Transverse colon (tissue), 4 donors: ENCODE measurements around the gene SSR4. TPM values are rescaled to one million over a fixed set of nuclear protein-coding genes. Genes with fewer than 3 reads are reported as not detected.

Experiments used
- DNase-seq: peaks from one replicate; pipeline ENCODE4 v3.0.0-alpha.2; 2019
- H3K27ac ChIP-seq, 4 donors: fragments of 200-600 bp; sonication (generic); 2 replicates each; pipeline ENCODE4 v1.5.1; 2016 to 2018; ENCODE audit warnings: inconsistent platforms in 4 of 4
- H3K27me3 ChIP-seq: fragments of 200-600 bp; sonication (generic); 2 replicates; pipeline ENCODE4 v1.5.1; 2017; ENCODE audit warnings: inconsistent platforms
- H3K36me3 ChIP-seq, 4 donors: fragments of 200-600 bp; sonication (generic); 2 replicates each; pipeline ENCODE4 v1.5.1; 2017 to 2019; ENCODE audit warnings: inconsistent platforms in 4 of 4
- H3K4me1 ChIP-seq, 4 donors: fragments of 200-600 bp; sonication (generic); 2 replicates each; pipeline ENCODE4 v1.5.1; 2017 to 2020; ENCODE audit warnings: inconsistent platforms in 4 of 4
- H3K4me3 ChIP-seq, 4 donors: fragments of 200-600 bp; sonication (generic); 1 replicate in 1 of 4; 2 replicates in 3 of 4; pipeline versions ENCODE4 v1.5.1 to v1.6.1; 2017 to 2019; ENCODE audit warnings: inconsistent platforms in 4 of 4
- H3K9me3 ChIP-seq, 2 donors: fragments of 200-600 bp; sonication (generic); 2 replicates each; pipeline ENCODE4 v1.5.1; 2017 to 2019; ENCODE audit warnings: inconsistent platforms in 2 of 2
- CTCF ChIP-seq, 5 experiments: fragments of 200-600 bp in 3 of 5; fragments of 450-650 bp in 2 of 5; sonication (generic) in 3 of 5; IDR thresholded peaks; 1 replicate in 2 of 5; 2 replicates in 3 of 5; pipeline ENCODE4 v1.5.1; 2016 to 2017; ENCODE audit warnings: antibody characterized with exemption in 5 of 5, inconsistent platforms in 3 of 5, mild to moderate bottlenecking in 2 of 5, moderate library complexity in 1 of 5
- EP300 ChIP-seq: sonication (generic); formaldehyde crosslinking; IDR thresholded peaks from one replicate; pipeline ENCODE4 v1.6.1; 2017; ENCODE audit warnings: antibody characterized with exemption, low read depth
- POLR2A ChIP-seq: fragments of 450-650 bp; IDR thresholded peaks from one replicate; pipeline ENCODE4 v1.6.1; 2016; ENCODE audit warnings: antibody characterized with exemption, mild to moderate bottlenecking, moderate library complexity
- POLR2AphosphoS5 ChIP-seq, 3 donors: sonication (generic); formaldehyde crosslinking; IDR thresholded peaks; one replicate each; pipeline ENCODE4 v1.6.1; 2016; ENCODE audit warnings: antibody characterized with exemption in 3 of 3
- WGBS, 2 donors: methylation state at CpG; one replicate each; pipeline ENCODE4 v1.1.5; 2018; ENCODE audit warnings: low coverage in 1 of 2; 5-methylcytosine and 5-hydroxymethylcytosine counted together
- in situ Hi-C, 4 donors: fragments of 200-750 bp; cut with MboI; loops; one replicate each; pipeline versions ENCODE4 v1.15.0 to v1.15.1; 2017; ENCODE audit warnings: low sequenced_read_pairs in 3 of 4, low pct_ligation_motif_present in 1 of 4, low pct_unique_long_range_greater_than_20kb in 1 of 4
- intact Hi-C: fragments of 100-400 bp; cut with DNase I; formaldehyde crosslinking; loops from one replicate; pipeline ENCODE4 v1.15.1; 2023; ENCODE audit warnings: low total_unique reads
- total RNA-seq, 4 donors: library from RNA; depleted of rRNA; stranded (reverse); fragments of >200 nt; gene quantifications; one replicate each; pipeline ENCODE4 v1.1.0, GENCODE V29; 2016

SSR4 gene
- total RNA-seq, 4 donors from 2014 or later: 16.1 to 165 (median 95.8) TPM

- 33% methylated on average over 6 of the region's 6 CpGs; no CpG with 5 or more reads in 1 of the 2 donors for WGBS, 2 donors
Measured at GRCh38 chrX:153845195-153845594, 50.7 kb downstream of the SSR4 start.

GRCh38 chrX:153845842-153846241, 51.4 kb downstream of the SSR4 start:
- no peaks in the 10 kb centered on the region for H3K27me3 ChIP-seq

More at GRCh38 chrX:153845195-153845594, 50.7 kb downstream of the SSR4 start:
- Histone ChIP-seq H3K4me3 (no peak overlapping the region), H3K36me3 (no peaks in the 10 kb centered on the region), H3K27me3 (no peaks in the 10 kb centered on the region), H3K9me3 (no peaks in the 10 kb centered on the region), H3K4me1 (no peaks in the 10 kb centered on the region), H3K27ac (no peak overlapping the region)
- intact Hi-C loops: no loop called here
- DNase-seq: no peak
- TF ChIP-seq EP300 (no peak), POLR2AphosphoS5 (IDR thresholded peaks at IDR 0.05) (no peak), POLR2A (no peak), CTCF (IDR thresholded peaks at IDR 0.05) (no peak)
- in situ Hi-C loops: no loop called here

More at GRCh38 chrX:153845842-153846241, 51.4 kb downstream of the SSR4 start:
- H3K4me1 ChIP-seq: no peaks in the 10 kb centered on the region
- no peaks in the 10 kb centered on the region for H3K36me3 ChIP-seq
- H3K9me3 ChIP-seq: no peaks in the 10 kb centered on the region
- no peak for TF ChIP-seq EP300
- no peak for TF ChIP-seq POLR2A
- no peak for TF ChIP-seq CTCF (IDR thresholded peaks at IDR 0.05)
- TF ChIP-seq POLR2AphosphoS5 (IDR thresholded peaks at IDR 0.05): no peak
- no peak overlapping the region for H3K4me3 ChIP-seq
- H3K27ac ChIP-seq: no peak overlapping the region
- WGBS, 2 donors: 35% methylated on average over 3 of the region's 3 CpGs; no CpG with 5 or more reads in 1 of the 2 donors
- intact Hi-C loops (no loop called here), in situ Hi-C loops (no loop called here)
- no peak for DNase-seq

Other genes starting within 250 kb of the SSR4 start
- 10 to 100 TPM in 3 of 4 donors, 1 to 10 TPM in 1; 5.2 to 32.5 (median 26.8) TPM for gene CCNQ, start 195.5 kb upstream of the SSR4 start, total RNA-seq
- gene DUSP9, start 147.5 kb upstream of the SSR4 start, total RNA-seq: not detected
- gene PNCK, start 120.9 kb upstream of the SSR4 start, total RNA-seq: 10 to 100 TPM in 1 of 4 donors, 1 to 10 TPM in 2, not detected in 1; 6.5 to 74.4 (median 7.9) TPM
- 100 to 1,000 TPM in 3 of 4 donors, 10 to 100 TPM in 1; 61.1 to 332 (median 197) TPM for gene SLC6A8, start 106.7 kb upstream of the SSR4 start, total RNA-seq
- 100 to 1,000 TPM in 2 of 4 donors, 10 to 100 TPM in 2; 37.6 to 113 (median 74.4) TPM for gene BCAP31, start 70.3 kb upstream of the SSR4 start, total RNA-seq
- gene ABCD1, start 69.8 kb upstream of the SSR4 start, total RNA-seq: 10 to 100 TPM in 3 of 4 donors, 1 to 10 TPM in 1; 7.0 to 50.5 (median 18.1) TPM
- 10 to 100 TPM in 2 of 4 donors, 1 to 10 TPM in 2; 3.1 to 46.2 (median 24.7) TPM for gene PLXNB3, start 30.4 kb upstream of the SSR4 start, total RNA-seq
- gene SRPK3, start 13.6 kb upstream of the SSR4 start, total RNA-seq: 1 to 10 TPM in 2 of 4 donors, under 1 TPM in 2; 0.64 to 3.8 (median 1.3) TPM
- gene IDH3G, start 293 bp upstream of the SSR4 start, total RNA-seq: 100 to 1,000 TPM in 2 of 4 donors, 10 to 100 TPM in 2; 77.5 to 203 (median 117) TPM
- gene PDZD4, start 35.9 kb downstream of the SSR4 start, total RNA-seq: 1 to 10 TPM; 2.0 to 6.6 (median 4.2) TPM
- gene L1CAM, start 91.5 kb downstream of the SSR4 start, total RNA-seq: 1 to 10 TPM; 5.2 to 7.1 (median 6.1) TPM
- 10 to 100 TPM in 1 of 4 donors, 1 to 10 TPM in 1, under 1 TPM in 1, not detected in 1; 0.41 to 72.2 (median 9.8) TPM for gene AVPR2, start 110.0 kb downstream of the SSR4 start, total RNA-seq
- 10 to 100 TPM; 44.9 to 52.4 (median 49.9) TPM for gene ARHGAP4, start 131.6 kb downstream of the SSR4 start, total RNA-seq
- 10 to 100 TPM; 29.9 to 57.2 (median 47.4) TPM for gene NAA10, start 140.4 kb downstream of the SSR4 start, total RNA-seq
- gene RENBP, start 150.0 kb downstream of the SSR4 start, total RNA-seq: 10 to 100 TPM in 1 of 4 donors, 1 to 10 TPM in 2, not detected in 1; 4.6 to 13.1 (median 7.2) TPM
- gene HCFC1, start 177.2 kb downstream of the SSR4 start, total RNA-seq: 10 to 100 TPM; 34.0 to 68.5 (median 49.8) TPM
- 10 to 100 TPM in 1 of 4 donors, 1 to 10 TPM in 3; 1.6 to 11.2 (median 5.5) TPM for gene TMEM187, start 178.1 kb downstream of the SSR4 start, total RNA-seq
- 100 to 1,000 TPM in 2 of 4 donors, 10 to 100 TPM in 2; 64.1 to 155 (median 107) TPM for gene IRAK1, start 225.2 kb downstream of the SSR4 start, total RNA-seq